Common myeloid progenitor, CD34-positive (primary cell): ENCODE results near the gene TRABD2B.

Experiments
- CTCF ChIA-PET: fragments of 350-600 bp; sonication (Branson Sonifier 250); formaldehyde crosslinking; loops from one replicate; lab custom pipeline; 2021; ENCODE audit warnings: antibody characterized with exemption; lab: Charles Lee
- POLR2A ChIA-PET: fragments of 350-600 bp; sonication (Branson Sonifier 250); formaldehyde crosslinking; loops from one replicate; lab custom pipeline; 2021; ENCODE audit warnings: antibody characterized with exemption; lab: Charles Lee
- DNase-seq, 3 donors: peaks; one replicate each; pipeline versions ENCODE4 v3.0.0 to v3.0.0-alpha.2; 2013
- H3K27ac ChIP-seq, 2 experiments: 1 replicate in 1 of 2; 2 replicates in 1 of 2; pipeline ENCODE4 v1.7.0; 2013; ENCODE audit warnings: inconsistent platforms in 2 of 2, low read length in 2 of 2, mild to moderate bottlenecking in 2 of 2, low read depth in 1 of 2, moderate library complexity in 1 of 2; ENCODE audit not compliant: severe bottlenecking in 2 of 2, insufficient read depth in 1 of 2, poor library complexity in 1 of 2
- H3K27me3 ChIP-seq, 5 experiments: replicated peaks in 2 of 5; 1 replicate in 3 of 5; 2 replicates in 2 of 5; pipeline versions ENCODE4 v1.6.1 to v1.7.0; 2013; ENCODE audit warnings: low read length in 4 of 5, mild to moderate bottlenecking in 2 of 5, moderate library complexity in 2 of 5, inconsistent platforms in 1 of 5; ENCODE audit not compliant: insufficient read depth in 5 of 5, control insufficient read depth in 4 of 5
- H3K36me3 ChIP-seq, 4 experiments: 1 replicate in 2 of 4; 2 replicates in 2 of 4; pipeline versions ENCODE4 v1.6.1 to v1.7.0; 2013; ENCODE audit warnings: low read length in 3 of 4, control low read depth in 1 of 4, mild to moderate bottlenecking in 1 of 4; ENCODE audit not compliant: control insufficient read depth in 4 of 4, insufficient read depth in 4 of 4
- H3K4me1 ChIP-seq, 4 experiments: 1 replicate in 3 of 4; 2 replicates in 1 of 4; pipeline versions ENCODE4 v1.6.1 to v1.7.1; 2013; ENCODE audit warnings: low read length in 3 of 4, mild to moderate bottlenecking in 3 of 4, control low read depth in 1 of 4, inconsistent platforms in 1 of 4, moderate library complexity in 1 of 4; ENCODE audit not compliant: control insufficient read depth in 4 of 4, insufficient read depth in 4 of 4; ENCODE audit errors: control extremely low read depth in 1 of 4
- H3K4me3 ChIP-seq, 7 experiments: 1 replicate in 4 of 7; 2 replicates in 3 of 7; pipeline versions ENCODE4 v1.5.1 to v1.7.0; 2013; ENCODE audit warnings: mild to moderate bottlenecking in 7 of 7, low read length in 6 of 7, moderate library complexity in 6 of 7, inconsistent platforms in 2 of 7, low read depth in 2 of 7, control low read depth in 1 of 7; ENCODE audit not compliant: insufficient read depth in 4 of 7, control insufficient read depth in 1 of 7; ENCODE audit errors: extremely low read depth in 1 of 7
- H3K9me3 ChIP-seq, 5 experiments: 1 replicate in 4 of 5; 2 replicates in 1 of 5; pipeline versions ENCODE4 v1.6.1 to v1.7.1; 2013; ENCODE audit warnings: low read length in 4 of 5, mild to moderate bottlenecking in 2 of 5, inconsistent platforms in 1 of 5, low read depth in 1 of 5, moderate library complexity in 1 of 5; ENCODE audit not compliant: control insufficient read depth in 4 of 5, insufficient read depth in 2 of 5; ENCODE audit errors: control extremely low read depth in 1 of 5
- WGBS: methylation state at CpG from one replicate; pipeline ENCODE4 v1.1.5; 2013; ENCODE audit not compliant: insufficient coverage; 5-methylcytosine and 5-hydroxymethylcytosine counted together

The TRABD2B gene

GRCh38 chr1:47993416-47993740 lies 3.8 kb downstream of the TRABD2B start:
- Histone ChIP-seq H3K9me3 (no peaks in the 10 kb centered on the region), H3K27me3 (peaks cover 9 to 88% (median 38%) of the 10 kb centered on the region in 5 experiments), H3K36me3 (no peaks in the 10 kb centered on the region), H3K4me3 (no peak overlapping the region), H3K4me1 (peaks cover 0 to 14% (median 6%) of the 10 kb centered on the region in 4 experiments), H3K27ac (no peak overlapping the region)
- ChIA-PET POLR2A (no interaction called here), CTCF (no interaction called here)
- 99% methylated on average over 7 of the region's 7 CpGs for WGBS
- no peak for DNase-seq

- no peak for DNase-seq
- Histone ChIP-seq H3K27me3 (peaks cover 4 to 88% (median 33%) of the 10 kb centered on the region in 5 experiments), H3K4me1 (peaks cover 0 to 13% (median 6%) of the 10 kb centered on the region in 4 experiments), H3K4me3 (no peak overlapping the region), H3K36me3 (no peaks in the 10 kb centered on the region), H3K9me3 (no peaks in the 10 kb centered on the region), H3K27ac (no peak overlapping the region)
- WGBS: 83% methylated on average over 11 of the region's 11 CpGs
- ChIA-PET CTCF (no interaction called here), POLR2A (no interaction called here)
Measured at GRCh38 chr1:47992720-47993415, 4.3 kb downstream of the TRABD2B start.

DNA sequence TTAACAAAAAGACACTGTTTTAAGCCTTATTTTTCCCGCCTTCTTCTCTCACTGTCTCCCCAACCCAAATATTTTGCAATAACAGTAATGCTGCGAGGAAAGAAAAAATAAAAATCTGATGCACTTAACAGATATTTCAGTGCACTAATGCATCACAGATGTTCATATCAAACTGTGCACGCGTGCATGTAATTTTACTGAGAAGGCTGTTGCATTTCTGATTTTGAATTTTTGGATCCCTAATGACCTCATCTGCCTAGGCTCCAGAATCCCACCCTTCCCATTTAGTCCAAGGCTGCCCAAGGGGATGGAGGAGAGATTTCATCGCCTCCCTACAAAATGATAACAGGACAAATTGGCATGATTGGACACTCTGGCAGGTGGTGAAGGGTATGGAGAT lies 5.5 kb downstream of the TRABD2B start:
- H3K36me3 ChIP-seq: no peaks in the 10 kb centered on the region
- H3K27ac ChIP-seq: no peak overlapping the region
- no peak for DNase-seq
- ChIA-PET CTCF (no interaction called here), POLR2A (no interaction called here)
- WGBS: 92% methylated on average over 4 of the region's 5 CpGs
- H3K4me1 ChIP-seq: peaks cover 0 to 7% (median 3%) of the 10 kb centered on the region in 4 experiments
- no peaks in the 10 kb centered on the region for H3K9me3 ChIP-seq
- H3K4me3 ChIP-seq: no peak overlapping the region
- H3K27me3 ChIP-seq: peaks cover 5 to 90% (median 40%) of the 10 kb centered on the region in 5 experiments

DNA sequence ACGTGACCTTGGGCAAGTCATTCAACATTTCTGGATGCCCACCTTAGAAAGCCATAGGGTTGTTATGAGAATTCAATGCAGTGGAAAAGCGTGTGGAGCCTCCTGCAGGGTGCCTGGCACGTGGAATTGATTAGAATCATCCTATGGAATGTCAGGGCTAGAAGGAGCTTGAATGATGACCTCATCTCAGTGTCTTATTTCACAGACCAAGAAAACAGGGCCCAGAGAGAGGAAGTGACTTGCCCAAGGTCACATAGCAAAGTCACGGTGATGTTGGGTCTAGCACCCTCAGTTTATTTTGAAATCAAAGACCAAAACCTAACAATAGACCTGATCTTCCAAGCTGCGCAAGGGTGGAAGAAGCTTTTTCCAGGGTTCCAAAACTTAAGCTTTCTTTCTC lies 6.0 kb downstream of the TRABD2B start:
- no peak overlapping the region for H3K27ac ChIP-seq
- CTCF ChIA-PET: no interaction called here
- no peaks in the 10 kb centered on the region for H3K9me3 ChIP-seq
- H3K4me3 ChIP-seq: no peak overlapping the region
- H3K4me1 ChIP-seq: peaks cover 0 to 4% (median under 1%) of the 10 kb centered on the region in 4 experiments
- H3K27me3 ChIP-seq: peaks cover 5 to 90% (median 42%) of the 10 kb centered on the region in 5 experiments
- WGBS: 90% methylated on average over 4 of the region's 5 CpGs
- DNase-seq: no peak
- POLR2A ChIA-PET: no interaction called here
- H3K36me3 ChIP-seq: no peaks in the 10 kb centered on the region

- Histone ChIP-seq H3K27me3 (peaks cover 6 to 90% (median 41%) of the 10 kb centered on the region in 5 experiments), H3K9me3 (no peaks in the 10 kb centered on the region), H3K36me3 (no peaks in the 10 kb centered on the region), H3K4me1 (peaks cover 0 to 3% (median 0%) of the 10 kb centered on the region in 4 experiments), H3K27ac (no peak overlapping the region), H3K4me3 (no peak overlapping the region)
- ChIA-PET POLR2A (no interaction called here), CTCF (no interaction called here)
- DNase-seq: no peak
- 73% methylated on average over 3 of the region's 4 CpGs for WGBS
Measured at GRCh38 chr1:47990286-47990685, 6.9 kb downstream of the TRABD2B start.

DNA sequence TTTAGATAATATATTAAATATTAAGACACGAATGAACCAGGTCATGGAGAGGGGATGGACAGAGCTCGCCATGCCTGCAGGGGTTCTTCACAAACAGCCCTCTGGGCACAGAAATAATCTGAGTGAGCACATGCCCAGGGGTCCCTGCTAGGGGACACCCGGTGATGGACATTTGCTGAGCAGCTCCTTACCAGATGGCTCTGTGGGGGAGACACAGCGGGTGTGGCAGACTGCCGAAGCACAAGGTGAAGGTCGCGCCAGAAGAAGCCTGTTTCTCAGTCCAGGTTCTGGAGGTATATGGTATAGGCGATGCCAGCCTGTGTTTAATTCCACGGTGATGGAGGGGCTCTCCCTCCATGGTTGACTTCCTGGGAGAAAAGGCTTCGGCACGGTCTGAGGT lies 9.6 kb downstream of the TRABD2B start:
- Histone ChIP-seq H3K27me3 (peaks cover 6 to 90% (median 43%) of the 10 kb centered on the region in 5 experiments), H3K4me1 (peaks cover 0 to 17% (median 7%) of the 10 kb centered on the region in 4 experiments), H3K9me3 (peaks cover 0 to 2% (median 0%) of the 10 kb centered on the region in 5 experiments), H3K36me3 (no peaks in the 10 kb centered on the region), H3K4me3 (no peak overlapping the region), H3K27ac (no peak overlapping the region)
- WGBS: 92% methylated on average over 8 of the region's 11 CpGs
- POLR2A ChIA-PET: no interaction called here
- CTCF ChIA-PET: interaction anchor here (1.4 to 4.2 kb wide), 2 partner anchors 7 to 10 kb away, joined by 3 to 14 read pairs; partner anchors contain the start of gene TRABD2B
- DNase-seq: no peak

DNA sequence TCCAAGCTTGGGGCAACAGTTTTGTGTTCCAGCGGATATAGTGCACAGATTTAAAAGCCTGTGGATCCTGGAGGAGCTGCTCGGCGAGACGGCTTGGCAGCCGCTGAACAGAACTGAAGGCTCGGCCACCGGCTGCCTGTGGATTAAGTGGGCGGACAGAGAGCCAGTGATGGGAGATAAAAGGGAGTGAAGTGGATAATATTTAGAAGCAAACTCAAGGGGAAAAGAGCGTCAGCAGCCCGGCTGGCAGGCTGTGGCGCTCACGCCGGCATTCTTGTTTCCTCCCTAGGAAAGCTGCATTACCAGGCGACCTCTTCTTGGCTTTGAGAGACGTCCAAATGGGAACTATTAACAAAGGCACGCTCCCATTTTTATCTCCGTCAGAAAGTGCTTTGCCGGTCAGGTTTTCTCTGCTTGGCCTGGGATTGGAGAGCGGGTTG lies 10.4 kb downstream of the TRABD2B start:
- Histone ChIP-seq H3K27ac (no peak overlapping the region), H3K4me1 (peaks cover 0 to 17% (median 7%) of the 10 kb centered on the region in 4 experiments), H3K4me3 (no peak overlapping the region), H3K27me3 (peaks cover 6 to 86% (median 36%) of the 10 kb centered on the region in 5 experiments), H3K36me3 (no peaks in the 10 kb centered on the region), H3K9me3 (peaks cover 0 to 2% (median 0%) of the 10 kb centered on the region in 5 experiments)
- no peak for DNase-seq
- ChIA-PET POLR2A (no interaction called here), CTCF (interaction anchor here (0.9 to 4.2 kb wide), 3 partner anchors 8 to 11 kb away, joined by 3 to 14 read pairs (median 3); partner anchors contain the start of gene TRABD2B)
- 62% methylated on average over 19 of the region's 19 CpGs for WGBS
